SU-DHL-6 (cell line): ENCODE results near the gene NAT14.

Source experiments
- EZH2phosphoT487 ChIP-seq: fragments of 200-600 bp; sonication (generic), shearing (Covaris generic); conservative IDR thresholded peaks from 2 replicates; pipeline ENCODE4 v1.6.1; 2018; ENCODE audit warnings: mild to moderate bottlenecking, antibody characterized with exemption, low read length, moderate library complexity, mixed read lengths
- TF ChIP-seq, protein P1 (sequence below): fragments of 200-600 bp; sonication (generic); IDR thresholded peaks from one replicate; pipeline ENCODE4 v1.5.1; 2017; ENCODE audit warnings: antibody characterized with exemption, mild to moderate bottlenecking, low read length, moderate library complexity; ENCODE audit not compliant: insufficient read depth, poor library complexity, severe bottlenecking

DNA sequence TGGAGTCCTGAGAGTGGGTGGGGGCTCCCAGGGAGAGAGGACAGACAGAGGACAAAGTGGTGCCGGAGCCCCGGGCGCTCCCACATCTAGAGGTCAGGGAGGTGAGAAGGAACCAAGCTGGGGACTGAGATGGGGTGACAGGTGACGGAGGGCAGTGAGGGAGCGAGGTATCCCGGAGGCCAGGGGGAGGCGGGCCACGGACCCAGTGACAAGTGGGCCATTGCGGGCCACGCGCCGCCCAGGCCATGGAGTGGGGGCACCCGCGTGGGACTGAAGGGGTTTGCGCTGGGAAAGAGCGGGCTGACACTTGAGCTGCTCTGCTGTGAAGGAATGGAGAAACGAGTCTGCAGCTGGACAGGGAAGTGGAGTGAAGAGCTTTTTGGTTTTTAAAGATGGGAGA lies 5.9 kb upstream of the NAT14 start:
- TF ChIP-seq, protein P1, sequence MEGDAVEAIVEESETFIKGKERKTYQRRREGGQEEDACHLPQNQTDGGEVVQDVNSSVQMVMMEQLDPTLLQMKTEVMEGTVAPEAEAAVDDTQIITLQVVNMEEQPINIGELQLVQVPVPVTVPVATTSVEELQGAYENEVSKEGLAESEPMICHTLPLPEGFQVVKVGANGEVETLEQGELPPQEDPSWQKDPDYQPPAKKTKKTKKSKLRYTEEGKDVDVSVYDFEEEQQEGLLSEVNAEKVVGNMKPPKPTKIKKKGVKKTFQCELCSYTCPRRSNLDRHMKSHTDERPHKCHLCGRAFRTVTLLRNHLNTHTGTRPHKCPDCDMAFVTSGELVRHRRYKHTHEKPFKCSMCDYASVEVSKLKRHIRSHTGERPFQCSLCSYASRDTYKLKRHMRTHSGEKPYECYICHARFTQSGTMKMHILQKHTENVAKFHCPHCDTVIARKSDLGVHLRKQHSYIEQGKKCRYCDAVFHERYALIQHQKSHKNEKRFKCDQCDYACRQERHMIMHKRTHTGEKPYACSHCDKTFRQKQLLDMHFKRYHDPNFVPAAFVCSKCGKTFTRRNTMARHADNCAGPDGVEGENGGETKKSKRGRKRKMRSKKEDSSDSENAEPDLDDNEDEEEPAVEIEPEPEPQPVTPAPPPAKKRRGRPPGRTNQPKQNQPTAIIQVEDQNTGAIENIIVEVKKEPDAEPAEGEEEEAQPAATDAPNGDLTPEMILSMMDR: no peak
- TF ChIP-seq EZH2phosphoT487: no peak
